ENCODE results near the gene ABHD12.

GRCh38 chr20:25316506-25317190 is 74.0 kb downstream of the ABHD12 start:
- TF ChIP-seq POLR2A (IDR thresholded peaks at IDR 0.05) (no peak), CTCF (IDR thresholded peaks at IDR 0.05) (no peak)
